ENCODE results near the gene TREML1.

DNA sequence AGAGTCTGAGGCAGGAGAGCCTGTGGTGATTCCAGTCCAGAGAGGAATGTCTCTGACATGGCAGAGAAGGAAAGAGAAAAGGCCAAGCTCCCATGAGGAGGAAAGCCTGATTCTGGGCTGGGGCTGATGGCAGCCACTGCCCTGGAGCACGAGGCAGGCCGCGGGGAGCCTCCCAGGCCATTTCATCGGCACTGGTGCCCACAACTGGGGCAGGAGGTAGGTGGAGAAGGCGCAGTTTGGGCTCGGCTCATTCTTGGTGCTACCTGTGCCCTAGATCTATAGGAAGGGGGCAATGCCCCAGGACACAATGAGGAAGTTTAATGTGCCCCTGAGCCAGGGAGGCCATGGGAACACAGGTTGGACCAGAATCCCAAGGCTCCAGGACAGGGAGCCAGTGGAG lies 2.6 kb upstream of the TREML1 start:
- TF ChIP-seq EZH2 (IDR thresholded peaks at IDR 0.05; ENCODE audit: low read length, missing control alignments), result no peak
- TF ChIP-seq, protein P1, sequence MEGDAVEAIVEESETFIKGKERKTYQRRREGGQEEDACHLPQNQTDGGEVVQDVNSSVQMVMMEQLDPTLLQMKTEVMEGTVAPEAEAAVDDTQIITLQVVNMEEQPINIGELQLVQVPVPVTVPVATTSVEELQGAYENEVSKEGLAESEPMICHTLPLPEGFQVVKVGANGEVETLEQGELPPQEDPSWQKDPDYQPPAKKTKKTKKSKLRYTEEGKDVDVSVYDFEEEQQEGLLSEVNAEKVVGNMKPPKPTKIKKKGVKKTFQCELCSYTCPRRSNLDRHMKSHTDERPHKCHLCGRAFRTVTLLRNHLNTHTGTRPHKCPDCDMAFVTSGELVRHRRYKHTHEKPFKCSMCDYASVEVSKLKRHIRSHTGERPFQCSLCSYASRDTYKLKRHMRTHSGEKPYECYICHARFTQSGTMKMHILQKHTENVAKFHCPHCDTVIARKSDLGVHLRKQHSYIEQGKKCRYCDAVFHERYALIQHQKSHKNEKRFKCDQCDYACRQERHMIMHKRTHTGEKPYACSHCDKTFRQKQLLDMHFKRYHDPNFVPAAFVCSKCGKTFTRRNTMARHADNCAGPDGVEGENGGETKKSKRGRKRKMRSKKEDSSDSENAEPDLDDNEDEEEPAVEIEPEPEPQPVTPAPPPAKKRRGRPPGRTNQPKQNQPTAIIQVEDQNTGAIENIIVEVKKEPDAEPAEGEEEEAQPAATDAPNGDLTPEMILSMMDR (conservative IDR thresholded peaks at IDR 0.05 in 1 of 2, IDR thresholded peaks at IDR 0.05 in 1 of 2; ENCODE audit: low read depth in 1 of 2, low read length in 2 of 2), result no peak
